Epithelial cell of proximal tubule (primary cell): ENCODE measurements around the gene GOLGA6L22. TPM values are rescaled to one million over a fixed set of nuclear protein-coding genes. Genes with fewer than 3 reads are reported as not detected.
"Not testable (repeated sequence)": the region's sequence is repeated elsewhere in the genome, so short reads cannot be mapped to it uniquely, and the experiment has no call there.

Source experiments
- DNase-seq: peaks from one replicate; pipeline ENCODE4 v3.0.0-alpha.2; 2011; ENCODE audit warnings: low read depth
- H3K4me3 ChIP-seq: 2 replicates; pipeline ENCODE4 v1.5.1; 2011; ENCODE audit warnings: low read depth, mild to moderate bottlenecking, low read length
- total RNA-seq: library from RNA; depleted of rRNA; stranded (reverse); fragments of >200 nt; gene quantifications from 2 replicates; pipeline ENCODE4 v1.2.3, GENCODE V29; 2015

GOLGA6L22 gene
- total RNA-seq, result not detected in 2 replicates

GRCh38 chr15:22458603-22459002 is at the start of gene GOLGA6L22:
GOLGA6L22 (plus strand) TSS chr15:22458903; CDS start chr15:22458994, 91 bp downstream.
- DNase-seq, H3K4me3 ChIP-seq: not testable (repeated sequence)

- H3K4me3 ChIP-seq, DNase-seq: not testable (repeated sequence)
Observed at GRCh38 chr15:22417288-22417687, 41.4 kb upstream of the GOLGA6L22 start.

GRCh38 chr15:22417795-22418194 is 40.9 kb upstream of the GOLGA6L22 start:
- H3K4me3 ChIP-seq, DNase-seq: not testable (repeated sequence)

DNA sequence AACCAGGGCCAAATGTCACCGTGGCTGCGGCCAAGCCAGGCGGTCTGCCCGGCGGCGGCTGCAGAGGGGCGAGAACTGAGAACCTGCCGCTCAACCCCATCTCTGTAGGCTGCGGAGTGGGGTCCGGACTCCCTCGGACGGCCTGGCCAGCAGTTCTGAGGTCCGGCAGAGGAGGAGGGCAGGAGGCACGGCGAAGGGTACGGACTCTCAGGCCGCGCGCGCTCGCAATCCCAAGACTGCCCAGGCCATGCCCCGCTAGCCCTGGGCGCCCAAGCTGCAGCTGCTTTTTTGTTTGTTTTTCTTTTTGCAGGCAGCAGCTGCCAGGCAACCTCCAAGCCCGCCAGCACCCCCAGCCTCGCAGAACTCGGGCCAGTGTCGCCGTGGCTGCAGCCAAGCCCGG is 40.5 kb upstream of the GOLGA6L22 start:
- not testable (repeated sequence) for DNase-seq, H3K4me3 ChIP-seq

GRCh38 chr15:22418666-22419065 is 40.0 kb upstream of the GOLGA6L22 start:
- not testable (repeated sequence) for DNase-seq, H3K4me3 ChIP-seq

- not testable (repeated sequence) for DNase-seq
Observed at GRCh38 chr15:22420340-22420739, 38.4 kb upstream of the GOLGA6L22 start.

GRCh38 chr15:22429426-22429825 is 29.3 kb upstream of the GOLGA6L22 start:
- not testable (repeated sequence) for H3K4me3 ChIP-seq, DNase-seq

More at GRCh38 chr15:22420340-22420739, 38.4 kb upstream of the GOLGA6L22 start:
- not testable (repeated sequence) for H3K4me3 ChIP-seq

GRCh38 chr15:22431687-22432086 is 27.0 kb upstream of the GOLGA6L22 start:
- not testable (repeated sequence) for H3K4me3 ChIP-seq, DNase-seq

DNA sequence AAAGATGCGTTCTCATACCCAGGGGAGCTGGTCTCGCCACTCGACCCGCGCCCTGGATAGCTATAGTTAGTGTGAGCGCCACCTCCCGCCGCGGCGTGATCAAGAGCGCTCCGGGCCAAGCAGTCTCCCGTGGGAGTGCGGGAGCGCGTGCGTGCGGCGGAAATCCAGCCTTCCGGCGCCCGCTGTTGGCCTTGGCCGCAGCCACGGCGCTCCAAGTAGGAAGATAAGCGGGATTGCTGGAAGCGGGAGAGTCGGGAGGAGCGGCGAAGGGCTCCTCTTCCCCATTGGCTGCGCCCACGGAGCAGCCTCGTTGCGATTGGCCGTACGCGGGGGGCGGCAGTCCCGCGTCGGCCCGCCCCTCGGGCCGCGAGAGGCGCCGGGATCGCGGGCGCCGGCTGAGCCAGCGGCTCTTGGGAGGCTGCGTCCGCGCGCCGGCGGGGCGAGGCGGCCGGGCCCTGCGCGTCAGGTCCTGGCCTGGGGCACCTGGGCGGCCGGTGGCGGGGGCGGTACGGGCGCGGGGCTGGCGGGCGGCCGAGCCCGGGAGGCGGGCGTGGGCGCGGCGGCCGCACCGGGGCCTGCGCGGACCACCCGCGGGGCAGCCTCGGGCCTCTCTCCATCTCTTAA is 35.9 kb downstream of the GOLGA6L22 start:
- peak overlapping the region; percentile 44 for H3K4me3 ChIP-seq
- not testable (repeated sequence) for DNase-seq

- H3K4me3 ChIP-seq, result not testable (repeated sequence)
Observed at GRCh38 chr15:22497200-22497599, 38.5 kb downstream of the GOLGA6L22 start.

GRCh38 chr15:22498220-22498925 is 39.7 kb downstream of the GOLGA6L22 start:
- DNase-seq, H3K4me3 ChIP-seq: not testable (repeated sequence)

More at GRCh38 chr15:22497200-22497599, 38.5 kb downstream of the GOLGA6L22 start:
- DNase-seq, result not testable (repeated sequence)

DNA sequence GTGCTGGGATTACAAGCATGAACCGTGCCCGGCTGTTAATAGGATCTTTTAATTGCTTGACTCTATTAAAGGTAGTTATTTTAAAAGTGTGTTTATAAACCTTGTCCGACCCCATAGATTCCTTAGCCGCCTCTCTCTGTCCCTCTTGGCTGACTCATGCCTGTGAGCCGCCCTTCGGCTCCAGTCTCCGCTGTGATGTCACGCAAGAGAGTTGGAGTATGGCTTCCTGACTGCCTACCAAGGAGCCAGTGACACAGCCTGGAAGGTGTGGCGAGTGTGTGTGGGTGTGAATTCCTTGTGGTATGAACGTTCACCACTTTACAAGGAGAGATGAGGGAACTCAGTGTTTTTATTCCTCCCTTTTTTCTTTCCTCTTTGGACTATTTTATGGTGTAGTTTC is 43.6 kb downstream of the GOLGA6L22 start:
- DNase-seq, H3K4me3 ChIP-seq: not testable (repeated sequence)

GRCh38 chr15:22506959-22507358 is 48.3 kb downstream of the GOLGA6L22 start:
- DNase-seq, H3K4me3 ChIP-seq: not testable (repeated sequence)

DNA sequence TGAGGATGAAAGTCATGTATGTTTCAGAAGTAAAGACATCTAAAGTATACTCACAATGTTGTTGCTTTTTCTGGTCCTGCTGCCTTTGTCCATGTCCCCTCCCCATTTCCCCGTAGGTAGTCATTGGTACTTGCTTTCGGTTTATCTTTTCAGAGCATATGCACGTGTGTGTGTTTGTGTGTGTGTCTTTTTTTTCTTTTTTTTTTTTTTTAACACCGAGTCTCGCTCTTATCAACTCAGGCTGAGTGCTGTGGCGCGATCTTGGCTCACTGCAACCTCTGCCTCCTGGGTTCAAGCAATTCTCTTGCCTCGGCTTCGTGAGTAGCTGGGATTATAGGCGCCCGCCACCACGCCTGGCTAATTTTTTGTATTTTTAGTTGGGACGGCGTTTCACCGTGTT is 57.4 kb downstream of the GOLGA6L22 start:
- not testable (repeated sequence) for H3K4me3 ChIP-seq, DNase-seq
